ENCODE measurements around the gene MEIS1.

The MEIS1 gene

GRCh38 chr2:66585587-66585986 lies 150.7 kb downstream of the MEIS1 start:
- DNase-seq, result no peak

GRCh38 chr2:66587216-66587615 lies 152.3 kb downstream of the MEIS1 start:
- DNase-seq, result no peak

- DNase-seq, result no peak
Observed at GRCh38 chr2:66594001-66594400, 159.1 kb downstream of the MEIS1 start.

- no peak for DNase-seq
Observed at GRCh38 chr2:66595556-66595955, 160.6 kb downstream of the MEIS1 start.

- no peak for DNase-seq
Observed at GRCh38 chr2:66596256-66596655, 161.3 kb downstream of the MEIS1 start.

- no peak for DNase-seq
Observed at GRCh38 chr2:66601624-66602023, 166.7 kb downstream of the MEIS1 start.

GRCh38 chr2:66602341-66602740 lies 167.4 kb downstream of the MEIS1 start:
- no peak for DNase-seq

- no peak for DNase-seq
Observed at GRCh38 chr2:66604326-66604725, 169.4 kb downstream of the MEIS1 start.

- DNase-seq, result no peak
Observed at GRCh38 chr2:66604976-66605375, 170.1 kb downstream of the MEIS1 start.

GRCh38 chr2:66607152-66607551 lies 172.2 kb downstream of the MEIS1 start:
- no peak for DNase-seq
